ENCODE measurements around the gene ASTN2. TPM values are rescaled to one million over a fixed set of nuclear protein-coding genes. Genes with fewer than 3 reads are reported as not detected.

ASTN2 gene
- total RNA-seq, 1 donor from 2014 or later, result 13.6 TPM

DNA sequence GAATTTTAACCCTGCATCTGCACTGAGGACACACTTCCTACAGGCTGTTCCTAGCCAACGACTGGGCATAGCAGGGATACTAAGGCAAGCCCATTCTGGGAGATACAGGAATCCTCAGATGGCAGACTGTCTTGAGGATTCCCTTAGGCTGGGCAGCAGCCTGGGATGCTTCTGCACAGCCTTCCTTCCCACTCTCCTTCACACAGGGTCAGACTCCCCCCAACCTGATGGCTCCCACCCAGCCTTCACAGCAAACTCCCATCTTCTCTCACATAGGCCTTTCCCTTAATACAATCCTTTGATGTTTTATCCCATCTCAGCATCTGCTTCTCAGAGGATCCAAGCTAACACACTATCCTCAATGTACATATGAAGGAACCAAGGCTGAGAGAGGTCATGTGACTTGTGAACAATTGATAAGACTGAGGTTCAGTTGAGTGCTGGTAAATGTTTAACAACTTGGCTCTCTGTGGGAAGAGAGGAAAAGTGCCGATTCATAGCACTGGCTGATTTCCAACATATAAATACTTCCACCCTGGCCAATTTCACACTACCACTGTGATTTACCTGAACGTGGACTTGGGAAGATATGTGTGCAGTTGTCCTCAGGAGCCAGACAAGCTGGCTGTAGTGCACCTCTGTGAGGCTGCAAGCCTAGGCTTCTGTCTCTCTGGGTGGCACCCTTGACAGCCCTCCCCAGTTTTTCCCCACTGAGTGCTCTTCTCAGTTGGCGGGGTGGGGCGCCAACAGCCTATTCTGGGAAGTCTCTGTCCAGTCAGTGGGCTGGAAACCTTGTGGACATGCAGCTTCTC is 848.0 kb downstream of the ASTN2 start:
- peak overlapping the region; percentile 17 for H3K27ac Mint-ChIP-seq (ENCODE audit: unreplicated experiment)
- no peak for FAIRE-seq
- H3K4me3 ChIP-seq (ENCODE audit: insufficient read depth, low read depth, low read length), result no peak overlapping the region

GRCh38 chr9:116565986-116566385 is 848.9 kb downstream of the ASTN2 start:
- no peak overlapping the region for H3K4me2 ChIP-seq (ENCODE audit: low read length)
- no peak overlapping the region for H3K4me3 ChIP-seq (ENCODE audit: insufficient read depth, low read depth, low read length)
- Mint-ChIP-seq H3K36me3 (ENCODE audit: low read depth, unreplicated experiment) (no peaks in the 10 kb centered on the region), H3K9me3 (ENCODE audit: unreplicated experiment) (no peaks in the 10 kb centered on the region), H3K27me3 (ENCODE audit: low read depth, unreplicated experiment) (no peaks in the 10 kb centered on the region), H3K27ac (ENCODE audit: unreplicated experiment) (no peak overlapping the region), H3K4me1 (ENCODE audit: low read depth, unreplicated experiment) (peaks cover 20% of the 10 kb centered on the region), H3K4me3 (ENCODE audit: unreplicated experiment) (no peak overlapping the region)
- FAIRE-seq (no peak), DNase-seq (ENCODE audit: low read depth) (peak; percentile 13)
- H3K4me1 ChIP-seq (ENCODE audit: insufficient read depth, low read length), result peaks cover 6% of the 10 kb centered on the region
- H3K79me2 ChIP-seq (ENCODE audit: insufficient read depth, low read length), result no peaks in the 10 kb centered on the region
- H4K20me1 ChIP-seq (ENCODE audit: insufficient read depth, low read length), result no peaks in the 10 kb centered on the region
- H3K9ac ChIP-seq (ENCODE audit: low read length), result no peak overlapping the region
- no peaks in the 10 kb centered on the region for H3K27me3 ChIP-seq (ENCODE audit: insufficient read depth, low read length)
- H3K27ac ChIP-seq (ENCODE audit: low read depth, low read length), result no peak overlapping the region
- H2AFZ ChIP-seq (ENCODE audit: low read depth, low read length), result no peak overlapping the region
- H3K36me3 ChIP-seq (ENCODE audit: insufficient read depth, low read length), result no peaks in the 10 kb centered on the region
- TF ChIP-seq EZH2 (IDR thresholded peaks at IDR 0.05; ENCODE audit: insufficient read depth, low read length), result no peak
- TF ChIP-seq, protein P1, sequence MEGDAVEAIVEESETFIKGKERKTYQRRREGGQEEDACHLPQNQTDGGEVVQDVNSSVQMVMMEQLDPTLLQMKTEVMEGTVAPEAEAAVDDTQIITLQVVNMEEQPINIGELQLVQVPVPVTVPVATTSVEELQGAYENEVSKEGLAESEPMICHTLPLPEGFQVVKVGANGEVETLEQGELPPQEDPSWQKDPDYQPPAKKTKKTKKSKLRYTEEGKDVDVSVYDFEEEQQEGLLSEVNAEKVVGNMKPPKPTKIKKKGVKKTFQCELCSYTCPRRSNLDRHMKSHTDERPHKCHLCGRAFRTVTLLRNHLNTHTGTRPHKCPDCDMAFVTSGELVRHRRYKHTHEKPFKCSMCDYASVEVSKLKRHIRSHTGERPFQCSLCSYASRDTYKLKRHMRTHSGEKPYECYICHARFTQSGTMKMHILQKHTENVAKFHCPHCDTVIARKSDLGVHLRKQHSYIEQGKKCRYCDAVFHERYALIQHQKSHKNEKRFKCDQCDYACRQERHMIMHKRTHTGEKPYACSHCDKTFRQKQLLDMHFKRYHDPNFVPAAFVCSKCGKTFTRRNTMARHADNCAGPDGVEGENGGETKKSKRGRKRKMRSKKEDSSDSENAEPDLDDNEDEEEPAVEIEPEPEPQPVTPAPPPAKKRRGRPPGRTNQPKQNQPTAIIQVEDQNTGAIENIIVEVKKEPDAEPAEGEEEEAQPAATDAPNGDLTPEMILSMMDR (IDR thresholded peaks at IDR 0.05; ENCODE audit: insufficient read depth, low read depth, low read length), result no peak
- no peaks in the 10 kb centered on the region for H3K9me3 ChIP-seq (ENCODE audit: insufficient read depth, low read depth, low read length)

More for the DNA sequence above, 848.0 kb downstream of the ASTN2 start:
- H3K4me2 ChIP-seq (ENCODE audit: low read length), result no peak overlapping the region
- H4K20me1 ChIP-seq (ENCODE audit: insufficient read depth, low read length), result no peaks in the 10 kb centered on the region
- Mint-ChIP-seq H3K4me3 (ENCODE audit: unreplicated experiment) (no peak overlapping the region), H3K27me3 (ENCODE audit: low read depth, unreplicated experiment) (no peaks in the 10 kb centered on the region), H3K4me1 (ENCODE audit: low read depth, unreplicated experiment) (peaks cover 20% of the 10 kb centered on the region), H3K36me3 (ENCODE audit: low read depth, unreplicated experiment) (no peaks in the 10 kb centered on the region), H3K9me3 (ENCODE audit: unreplicated experiment) (no peaks in the 10 kb centered on the region)
- no peaks in the 10 kb centered on the region for H3K9me3 ChIP-seq (ENCODE audit: insufficient read depth, low read depth, low read length)
- H3K4me1 ChIP-seq (ENCODE audit: insufficient read depth, low read length), result peaks cover 7% of the 10 kb centered on the region
- H2AFZ ChIP-seq (ENCODE audit: low read depth, low read length), result no peak overlapping the region
- H3K27ac ChIP-seq (ENCODE audit: low read depth, low read length), result no peak overlapping the region
- no peaks in the 10 kb centered on the region for H3K27me3 ChIP-seq (ENCODE audit: insufficient read depth, low read length)
- DNase-seq (ENCODE audit: low read depth), result peak; percentile 69
- no peaks in the 10 kb centered on the region for H3K79me2 ChIP-seq (ENCODE audit: insufficient read depth, low read length)
- TF ChIP-seq, protein P1 (IDR thresholded peaks at IDR 0.05; ENCODE audit: insufficient read depth, low read depth, low read length), result no peak
- TF ChIP-seq EZH2 (IDR thresholded peaks at IDR 0.05; ENCODE audit: insufficient read depth, low read length), result no peak
- no peaks in the 10 kb centered on the region for H3K36me3 ChIP-seq (ENCODE audit: insufficient read depth, low read length)
- H3K9ac ChIP-seq (ENCODE audit: low read length), result no peak overlapping the region

GRCh38 chr9:116564266-116564793 is 850.5 kb downstream of the ASTN2 start:
- H3K4me1 ChIP-seq (ENCODE audit: insufficient read depth, low read length), result peaks cover 6% of the 10 kb centered on the region
- Mint-ChIP-seq H3K4me3 (ENCODE audit: unreplicated experiment) (no peak overlapping the region), H3K27ac (ENCODE audit: unreplicated experiment) (no peak overlapping the region), H3K9me3 (ENCODE audit: unreplicated experiment) (no peaks in the 10 kb centered on the region), H3K27me3 (ENCODE audit: low read depth, unreplicated experiment) (peaks cover 2% of the 10 kb centered on the region), H3K36me3 (ENCODE audit: low read depth, unreplicated experiment) (no peaks in the 10 kb centered on the region), H3K4me1 (ENCODE audit: low read depth, unreplicated experiment) (peaks cover 20% of the 10 kb centered on the region)
- FAIRE-seq (no peak), DNase-seq (ENCODE audit: low read depth) (no peak)
- no peaks in the 10 kb centered on the region for H3K79me2 ChIP-seq (ENCODE audit: insufficient read depth, low read length)
- no peaks in the 10 kb centered on the region for H3K9me3 ChIP-seq (ENCODE audit: insufficient read depth, low read depth, low read length)
- H3K9ac ChIP-seq (ENCODE audit: low read length), result no peak overlapping the region
- no peak overlapping the region for H3K4me2 ChIP-seq (ENCODE audit: low read length)
- no peak overlapping the region for H2AFZ ChIP-seq (ENCODE audit: low read depth, low read length)
- no peak overlapping the region for H3K4me3 ChIP-seq (ENCODE audit: insufficient read depth, low read depth, low read length)
- peaks cover 2% of the 10 kb centered on the region for H3K27me3 ChIP-seq (ENCODE audit: insufficient read depth, low read length)
- no peaks in the 10 kb centered on the region for H4K20me1 ChIP-seq (ENCODE audit: insufficient read depth, low read length)
- no peak overlapping the region for H3K27ac ChIP-seq (ENCODE audit: low read depth, low read length)
- H3K36me3 ChIP-seq (ENCODE audit: insufficient read depth, low read length), result no peaks in the 10 kb centered on the region
- TF ChIP-seq EZH2 (IDR thresholded peaks at IDR 0.05; ENCODE audit: insufficient read depth, low read length), result no peak
- TF ChIP-seq, protein P1 (IDR thresholded peaks at IDR 0.05; ENCODE audit: insufficient read depth, low read depth, low read length), result no peak
